H1 (cell line): ENCODE measurements around the gene PRRT4. TPM values are rescaled to one million over a fixed set of nuclear protein-coding genes. Genes with fewer than 3 reads are reported as not detected.

Experiments
- CTCF ChIA-PET: fragments of 300-600 bp; sonication (Branson Sonifier 250); formaldehyde crosslinking; loops from one replicate; lab custom pipeline; 2021; ENCODE audit not compliant: partially characterized antibody; lab: Charles Lee
- POLR2A ChIA-PET: fragments of 300-600 bp; sonication (Branson Sonifier 250); formaldehyde crosslinking; loops from one replicate; lab custom pipeline; 2021; ENCODE audit warnings: inconsistent platforms; ENCODE audit not compliant: partially characterized antibody; lab: Charles Lee
- DNase-seq, 2 experiments: peaks; one replicate each; pipeline versions ENCODE4 v3.0.0 to v3.0.0-alpha.2; 2010 to 2022; ENCODE audit warnings: low spot score in 2 of 2, low read depth in 1 of 2, mixed read lengths in 1 of 2
- FAIRE-seq: peaks from 2 replicates; lab custom pipeline; 2011; peaks lifted over from hg19 to GRCh38; lab: Jason Lieb, UNC
- H2AFZ ChIP-seq: 2 replicates; pipeline ENCODE4 v1.8.1; 2012; ENCODE audit warnings: low read length, inconsistent platforms
- H2AK5ac ChIP-seq: 2 replicates; pipeline ENCODE4 v1.6.1; 2013; ENCODE audit warnings: low read depth, low read length
- H2BK120ac ChIP-seq: replicated peaks from 2 replicates; pipeline ENCODE3; 2013; ENCODE audit warnings: low read depth, low read length, inconsistent platforms
- H2BK12ac ChIP-seq: 2 replicates; pipeline ENCODE4 v1.6.1; 2013; ENCODE audit warnings: low read depth, low read length
- H2BK15ac ChIP-seq: 2 replicates; pipeline ENCODE4 v1.6.1; 2013; ENCODE audit warnings: low read length
- H2BK20ac ChIP-seq: 2 replicates; pipeline ENCODE4 v1.6.1; 2013; ENCODE audit warnings: low read length
- H2BK5ac ChIP-seq: 2 replicates; pipeline ENCODE4 v1.6.1; 2013; ENCODE audit warnings: low read depth, low read length
- H3K14ac ChIP-seq: 2 replicates; pipeline ENCODE4 v1.6.1; 2013; ENCODE audit warnings: inconsistent platforms; ENCODE audit not compliant: insufficient read length
- H3K18ac ChIP-seq: 2 replicates; pipeline ENCODE4 v1.6.1; 2013; ENCODE audit warnings: low read length; ENCODE audit errors: extremely low read depth
- H3K23ac ChIP-seq: 2 replicates; pipeline ENCODE4 v1.6.1; 2013; ENCODE audit warnings: inconsistent platforms; ENCODE audit not compliant: insufficient read length
- H3K23me2 ChIP-seq: 2 replicates; pipeline ENCODE4 v1.6.1; 2013; ENCODE audit warnings: low read depth, low read length
- H3K27ac ChIP-seq: 2 replicates; pipeline ENCODE4 v1.6.1; 2011; ENCODE audit warnings: low read depth, low read length, inconsistent platforms
- H3K27me3 ChIP-seq, 4 experiments: replicated peaks in 1 of 4; 1 replicate in 1 of 4; 2 replicates in 3 of 4; pipeline versions ENCODE4 v1.6.1 to v1.8.1; 2011 to 2013; ENCODE audit warnings: low read length in 3 of 4, mild to moderate bottlenecking in 3 of 4, inconsistent platforms in 2 of 4, mixed read lengths in 2 of 4, moderate library complexity in 1 of 4; ENCODE audit not compliant: control insufficient read depth in 3 of 4, insufficient read depth in 3 of 4; ENCODE audit errors: extremely low read depth in 1 of 4
- H3K36me3 ChIP-seq, 4 experiments: 2 replicates each; pipeline versions ENCODE4 v1.6.1 to v1.8.1; 2011 to 2013; ENCODE audit warnings: mild to moderate bottlenecking in 4 of 4, low read length in 3 of 4, moderate library complexity in 2 of 4, control low read depth in 1 of 4, inconsistent platforms in 1 of 4; ENCODE audit not compliant: insufficient read depth in 4 of 4, control insufficient read depth in 2 of 4
- H3K4ac ChIP-seq: replicated peaks from 2 replicates; pipeline ENCODE3; 2013; ENCODE audit warnings: low read length, low read depth, mixed read lengths, inconsistent platforms; ENCODE audit not compliant: insufficient read length
- H3K4me1 ChIP-seq, 4 experiments: replicated peaks in 1 of 4; 1 replicate in 1 of 4; 2 replicates in 3 of 4; pipeline versions ENCODE4 v1.6.1 to v1.8.1; 2011 to 2013; ENCODE audit warnings: low read length in 3 of 4, inconsistent platforms in 2 of 4, mixed read lengths in 1 of 4; ENCODE audit not compliant: insufficient read depth in 4 of 4, control insufficient read depth in 3 of 4
- H3K4me2 ChIP-seq, 2 experiments: 2 replicates each; pipeline versions ENCODE4 v1.6.1 to v1.8.1; 2011 to 2013; ENCODE audit warnings: low read depth in 2 of 2, low read length in 2 of 2, control low read depth in 1 of 2, inconsistent platforms in 1 of 2, mild to moderate bottlenecking in 1 of 2; ENCODE audit not compliant: insufficient read depth in 1 of 2
- H3K4me3 ChIP-seq, 4 experiments: fragments of 200-600, 300-600 bp in 1 of 4; sonication (generic), shearing (Covaris generic), sonication (Bioruptor Twin) in 1 of 4; 2 replicates each; pipeline versions ENCODE4 v1.5.1 to v1.8.1; 2011 to 2016; ENCODE audit warnings: low read length in 4 of 4, low read depth in 3 of 4, control low read depth in 2 of 4, inconsistent platforms in 2 of 4, mild to moderate bottlenecking in 2 of 4, mixed read lengths in 1 of 4, moderate library complexity in 1 of 4; ENCODE audit not compliant: insufficient read depth in 2 of 4; ENCODE audit errors: extremely low read depth in 1 of 4
- H3K56ac ChIP-seq: replicated peaks from 2 replicates; pipeline ENCODE3; 2013; ENCODE audit warnings: low read depth, mild to moderate bottlenecking, mixed read lengths, low read length, inconsistent platforms; ENCODE audit not compliant: insufficient read length
- H3K79me1 ChIP-seq: 2 replicates; pipeline ENCODE4 v1.6.1; 2013; ENCODE audit warnings: low read depth, low read length, control low read depth
- H3K79me2 ChIP-seq, 2 experiments: 2 replicates each; pipeline versions ENCODE4 v1.6.1 to v1.8.1; 2012 to 2013; ENCODE audit warnings: low read length in 2 of 2, mild to moderate bottlenecking in 2 of 2, inconsistent platforms in 1 of 2; ENCODE audit not compliant: insufficient read depth in 2 of 2, control insufficient read depth in 1 of 2
- H3K9ac ChIP-seq, 4 experiments: replicated peaks in 1 of 4; 1 replicate in 1 of 4; 2 replicates in 3 of 4; pipeline versions ENCODE4 v1.6.1 to v1.8.1; 2011 to 2013; ENCODE audit warnings: low read depth in 3 of 4, low read length in 3 of 4, control low read depth in 2 of 4, mild to moderate bottlenecking in 2 of 4, moderate library complexity in 2 of 4, inconsistent platforms in 1 of 4; ENCODE audit errors: extremely low read depth in 1 of 4
- H3K9me3 ChIP-seq, 2 experiments: 2 replicates each; pipeline versions ENCODE4 v1.6.1 to v1.8.1; 2012 to 2013; ENCODE audit warnings: mild to moderate bottlenecking in 2 of 2, moderate library complexity in 2 of 2, control low read depth in 1 of 2, inconsistent platforms in 1 of 2, low read depth in 1 of 2, low read length in 1 of 2, mixed read lengths in 1 of 2; ENCODE audit not compliant: insufficient read depth in 2 of 2
- H4K20me1 ChIP-seq, 2 experiments: replicated peaks in 1 of 2; 2 replicates each; pipeline versions ENCODE3 to v1.8.1; 2011 to 2013; ENCODE audit warnings: inconsistent platforms in 2 of 2, low read length in 2 of 2, mild to moderate bottlenecking in 1 of 2; ENCODE audit not compliant: insufficient read depth in 2 of 2, control insufficient read depth in 1 of 2
- H4K5ac ChIP-seq: 2 replicates; pipeline ENCODE4 v1.6.1; 2013; ENCODE audit warnings: low read length, low read depth, mixed read lengths, inconsistent platforms; ENCODE audit not compliant: insufficient read length
- H4K8ac ChIP-seq: 2 replicates; pipeline ENCODE4 v1.8.0; 2013; ENCODE audit warnings: mild to moderate bottlenecking, moderate library complexity, low read length, inconsistent platforms; ENCODE audit not compliant: insufficient read depth; ENCODE audit errors: extremely low read depth
- H4K91ac ChIP-seq: replicated peaks from 2 replicates; pipeline ENCODE3; 2013; ENCODE audit warnings: low read length, mixed read lengths, inconsistent platforms; ENCODE audit not compliant: insufficient read length
- CBX5 ChIP-seq: fragments of 300-800, 300-1000 bp; sonication (generic); IDR thresholded peaks from 2 replicates; pipeline ENCODE4 v1.7.1; 2016; ENCODE audit warnings: antibody characterized with exemption, low read length, low read depth
- CREB1 ChIP-seq: IDR thresholded peaks from 2 replicates; pipeline ENCODE4 v1.6.1; 2012; ENCODE audit warnings: inconsistent platforms
- CTCF ChIP-seq, 3 experiments: IDR thresholded peaks; 1 replicate in 2 of 3; 2 replicates in 1 of 3; pipeline versions ENCODE4 v1.5.1 to v1.6.1; 2011; ENCODE audit warnings: low read length in 3 of 3, mild to moderate bottlenecking in 3 of 3, inconsistent platforms in 2 of 3, low read depth in 1 of 3, moderate library complexity in 1 of 3; ENCODE audit not compliant: insufficient read depth in 1 of 3; ENCODE audit errors: control extremely low read depth in 1 of 3
- E2F6 ChIP-seq: IDR thresholded peaks from 2 replicates; pipeline ENCODE4 v1.6.1; 2012; ENCODE audit warnings: inconsistent platforms
- RFX5 ChIP-seq: IDR thresholded peaks from 2 replicates; pipeline ENCODE4 v1.6.1; 2011; ENCODE audit warnings: low read depth, low read length, improper control_type of control experiment, borderline replicate concordance
- TAF1 ChIP-seq: IDR thresholded peaks from 2 replicates; pipeline ENCODE4 v1.6.1; 2011; ENCODE audit warnings: mild to moderate bottlenecking, low read depth, low read length
- TEAD4 ChIP-seq: IDR thresholded peaks from 2 replicates; pipeline ENCODE4 v1.6.1; 2012; ENCODE audit warnings: low read depth, low read length, inconsistent platforms, mixed read lengths
- WGBS, 2 experiments: shearing (Covaris generic) in 1 of 2; methylation state at CpG; one replicate each; pipeline versions ENCODE4 v1.1.6 to v1.1.7; 2013 to 2015; ENCODE audit warnings: low lambda C conversion rate in 2 of 2, mixed read lengths in 2 of 2, inconsistent platforms in 1 of 2, low coverage in 1 of 2, missing lambda C conversion rate in 1 of 2; ENCODE audit not compliant: insufficient replicate concordance in 2 of 2, insufficient coverage in 1 of 2, insufficient read length in 1 of 2; ENCODE audit errors: extremely low coverage in 1 of 2, missing lambda C conversion rate in 1 of 2; 5-methylcytosine and 5-hydroxymethylcytosine counted together
- polyA plus RNA-seq, 7 experiments: library from polyadenylated mRNA; depleted of rRNA in 3 of 7; stranded (reverse) in 5 of 7; unstranded in 2 of 7; fragments of >200 nt in 5 of 7; fragments of 200-250 nt in 2 of 7; gene quantifications; 1 replicate in 5 of 7; 2 replicates in 1 of 7; 4 replicates in 1 of 7; pipeline versions ENCODE4 v1.2.1 to v1.2.3, GENCODE V29; 2011 to 2013; ENCODE audit warnings: missing spikeins in 2 of 7, mixed read lengths in 2 of 7
- total RNA-seq: library from RNA; stranded (reverse); fragmentation: NEBNext Ultra II Directional; extraction: Animal tissue kit (Norgen Biotek cat#: 25700); gene quantifications from 2 replicates; pipeline ENCODE4 v1.2.1, GENCODE V29; 2021

The PRRT4 gene
- total and polyA plus RNA-seq, 2 of the 8 experiments (the other 6 are each of a cell fraction or from before 2014, with no cell fraction given), result 0.34 to 1.0 TPM

GRCh38 chr7:128387216-128388144 lies 26.0 kb upstream of the PRRT4 start:
- no peak overlapping the region for H3K56ac ChIP-seq
- H3K23ac ChIP-seq, result no peak overlapping the region
- peak overlapping the region; percentile 22; the same call in 1 of the 2 replicates for H2BK12ac ChIP-seq
- H3K14ac ChIP-seq, result no peak overlapping the region
- H3K9ac ChIP-seq, result no peak overlapping the region
- no peak overlapping the region for H3K18ac ChIP-seq
- H3K4ac ChIP-seq, result no peak overlapping the region
- no peaks in the 10 kb centered on the region for H3K36me3 ChIP-seq
- DNase-seq, result peak; percentile 78 to 96
- CTCF ChIA-PET, result interaction anchor here (0.7 to 19.2 kb wide), 18 partner anchors 8 to 88 kb away, joined by 3 to 345 read pairs (median 8); partner anchors contain the start of genes IMPDH1, METTL2B, PRRT4 and RBM28
- no peaks in the 10 kb centered on the region for H3K9me3 ChIP-seq
- FAIRE-seq, result no peak
- H3K4me1 ChIP-seq, result peaks cover 0 to 13% (median 11%) of the 10 kb centered on the region in 4 experiments; a peak in 6 of 7 replicates
- H3K4me2 ChIP-seq, result 0 out of 4 replicates have a peak overlapping the region, but pooled peaks of 1 of the 2 experiments have one; percentile 2
- H3K79me2 ChIP-seq, result no peaks in the 10 kb centered on the region
- H2BK15ac ChIP-seq, result no peak overlapping the region
- POLR2A ChIA-PET, result interaction anchor here (0.8 to 2.1 kb wide), 6 partner anchors 10 to 44 kb away, joined by 3 to 11 read pairs (median 4); partner anchors contain the start of gene RBM28
- H2BK120ac ChIP-seq, result no peak overlapping the region
- H3K23me2 ChIP-seq, result no peaks in the 10 kb centered on the region; the same call in 1 of the 2 replicates
- H3K27me3 ChIP-seq, result peaks cover 0 to 6% (median 0%) of the 10 kb centered on the region in 4 experiments; a peak in 2 of 7 replicates
- no peak overlapping the region; a peak in 1 of 8 replicates for H3K4me3 ChIP-seq
- no peak overlapping the region for H4K91ac ChIP-seq
- H2AK5ac ChIP-seq, result no peak overlapping the region
- H4K5ac ChIP-seq, result no peak overlapping the region
- H3K27ac ChIP-seq, result no peak overlapping the region
- H4K20me1 ChIP-seq, result no peaks in the 10 kb centered on the region
- no peaks in the 10 kb centered on the region for H3K79me1 ChIP-seq
- H2AFZ ChIP-seq, result 0 out of 2 replicates have a peak overlapping the region, but pooled peaks have one; percentile 46
- H2BK5ac ChIP-seq, result no peak overlapping the region
- H4K8ac ChIP-seq, result no peak overlapping the region
- 31% methylated on average over 24 of the region's 24 CpGs; no CpG with 5 or more reads in 1 of the 2 experiments for WGBS, 2 experiments
- no peak overlapping the region; the same call in 1 of the 2 replicates for H2BK20ac ChIP-seq
- TF ChIP-seq CTCF (IDR thresholded peaks at IDR 0.05; ENCODE audit: control extremely low read depth in 1 of 3, insufficient read depth in 1 of 3, low read depth in 1 of 3, low read length in 3 of 3) (peak; percentile 84 to 95 (median 93)), RFX5 (peak; percentile 80; the same call in 1 of the 2 replicates), E2F6 (no peak), TAF1 (no peak), TEAD4 (no peak), CREB1 (0 out of 2 replicates have a peak, but pooled peaks have one; percentile 35), CBX5 (no peak)
